GM12878 (cell line): ENCODE data around the gene RMND1. TPM values are rescaled to one million over a fixed set of nuclear protein-coding genes. Genes with fewer than 3 reads are reported as not detected.

ENCODE experiments used
- ASH2L ChIP-seq: fragments of 300-600, 200-600 bp; sonication (generic); IDR thresholded peaks from 2 replicates; pipeline ENCODE4 v1.6.1; 2017; ENCODE audit warnings: low read depth, mild to moderate bottlenecking, borderline replicate concordance
- BHLHE40 ChIP-seq, 2 experiments: fragments of 450-650 bp in 1 of 2; IDR thresholded peaks; 2 replicates each; pipeline ENCODE4 v1.6.1; 2011 to 2017; ENCODE audit warnings: low read depth in 2 of 2, borderline replicate concordance in 1 of 2, improper control_type of control experiment in 1 of 2, low read length in 1 of 2, mild to moderate bottlenecking in 1 of 2
- EP300 ChIP-seq, 2 experiments: fragments of 150-350 bp in 1 of 2; IDR thresholded peaks; 2 replicates each; pipeline ENCODE4 v1.6.1; 2011 to 2012; ENCODE audit warnings: low read depth in 2 of 2, low read length in 2 of 2, borderline replicate concordance in 1 of 2, improper control_type of control experiment in 1 of 2, inconsistent platforms in 1 of 2; ENCODE audit not compliant: control insufficient read depth in 1 of 2
- EZH2 ChIP-seq: IDR thresholded peaks from 2 replicates; pipeline ENCODE4 v1.6.1; 2012; ENCODE audit warnings: low read depth, mild to moderate bottlenecking, control low read depth, inconsistent platforms, low read length, borderline replicate concordance; ENCODE audit not compliant: control insufficient read depth
- MXI1 ChIP-seq: fragments of 150-350 bp; IDR thresholded peaks from 2 replicates; pipeline ENCODE4 v1.6.1; 2011; ENCODE audit warnings: low read depth, mild to moderate bottlenecking, inconsistent platforms, low read length, improper control_type of control experiment
- MYB ChIP-seq: fragments of 150-350 bp; IDR thresholded peaks from 2 replicates; pipeline ENCODE4 v1.6.1; 2014; ENCODE audit warnings: mild to moderate bottlenecking, low read depth, low read length, borderline replicate concordance
- NFIC ChIP-seq: IDR thresholded peaks from 2 replicates; pipeline ENCODE4 v1.6.1; 2012; ENCODE audit warnings: low read depth, mild to moderate bottlenecking, inconsistent platforms, low read length, moderate library complexity
- RAD21 ChIP-seq: IDR thresholded peaks from 2 replicates; pipeline ENCODE4 v1.6.1; 2011; ENCODE audit warnings: mild to moderate bottlenecking, low read depth, low read length, moderate library complexity; ENCODE audit not compliant: insufficient read depth
- SIN3A ChIP-seq: IDR thresholded peaks from 2 replicates; pipeline ENCODE4 v1.6.1; 2012; ENCODE audit warnings: low read depth, low read length, improper control_type of control experiment
- SMAD5 ChIP-seq: IDR thresholded peaks from 2 replicates; pipeline ENCODE4 v1.6.1; 2016; ENCODE audit warnings: antibody characterized with exemption, low read depth
- SPI1 ChIP-seq: IDR thresholded peaks from 2 replicates; pipeline ENCODE4 v1.6.1; 2011; ENCODE audit warnings: low read depth, mild to moderate bottlenecking, low read length, moderate library complexity, borderline replicate concordance; ENCODE audit not compliant: insufficient read depth
- YY1 ChIP-seq: IDR thresholded peaks from 2 replicates; pipeline ENCODE4 v1.6.1; 2011; ENCODE audit warnings: low read depth, mild to moderate bottlenecking, low read length
- polyA plus RNA-seq, 11 experiments: library from polyadenylated mRNA; depleted of rRNA in 4 of 11; unstranded in 6 of 11; stranded (reverse) in 5 of 11; fragments of >200 nt; fragmentation: Nextera tagmentation in 4 of 11; fragmentation: Illumina TruSeq in 1 of 11; extraction: Ambion mirVana in 4 of 11; extraction: Trizol in 1 of 11; gene quantifications; 1 replicate in 1 of 11; 2 replicates in 10 of 11; pipeline versions ENCODE4 v1.2.1 to v1.2.3, GENCODE V29; 2011 to 2016; ENCODE audit warnings: inconsistent platforms in 2 of 11, missing spikeins in 2 of 11, low read depth in 1 of 11
- total RNA-seq, 4 experiments: library from RNA; depleted of rRNA in 3 of 4; stranded (reverse); fragments of >200 nt in 3 of 4; fragmentation: Illumina TruSeq in 1 of 4; extraction: Trizol in 1 of 4; gene quantifications; 2 replicates each; pipeline versions ENCODE4 v1.2.1 to v1.2.3, GENCODE V29; 2013 to 2021
- TF ChIP-seq, protein P1 (sequence below): fragments of 450-650 bp; IDR thresholded peaks from 2 replicates; pipeline ENCODE4 v1.6.1; 2018; ENCODE audit warnings: mild to moderate bottlenecking, low read depth, moderate library complexity; ENCODE audit not compliant: partially characterized antibody
- TF ChIP-seq, protein P2 (sequence below), 3 experiments: IDR thresholded peaks in 2 of 3; conservative IDR thresholded peaks in 1 of 3; 2 replicates each; pipeline ENCODE4 v1.5.1; 2011; ENCODE audit warnings: low read depth in 3 of 3, low read length in 3 of 3, mild to moderate bottlenecking in 3 of 3, control low read depth in 2 of 3, moderate library complexity in 2 of 3, inconsistent platforms in 1 of 3, mixed read lengths in 1 of 3; ENCODE audit not compliant: control insufficient read depth in 2 of 3, insufficient read depth in 1 of 3; ENCODE audit errors: extremely low read depth in 1 of 3
- TF ChIP-seq, protein P3 (sequence below): IDR thresholded peaks from 2 replicates; pipeline ENCODE4 v1.6.1; 2011; ENCODE audit warnings: borderline replicate concordance, low read depth, mild to moderate bottlenecking, moderate library complexity, mixed read lengths, low read length; ENCODE audit not compliant: insufficient read depth; ENCODE audit errors: extremely low read length
- TF ChIP-seq, protein P4 (sequence below): fragments of 150-350 bp; IDR thresholded peaks from 2 replicates; pipeline ENCODE4 v1.6.1; 2016; ENCODE audit warnings: low read depth, low read length
- TF ChIP-seq, protein P5 (sequence below): IDR thresholded peaks from 2 replicates; pipeline ENCODE4 v1.6.1; 2011; ENCODE audit warnings: low read depth, mild to moderate bottlenecking, low read length, moderate library complexity, borderline replicate concordance; ENCODE audit errors: extremely low read depth

RMND1 gene
- total and polyA plus RNA-seq, 10 of the 15 experiments (the other 5 are each of a cell fraction or from before 2014, with no cell fraction given) = 15.9 to 34.5 (median 21.4) TPM

DNA sequence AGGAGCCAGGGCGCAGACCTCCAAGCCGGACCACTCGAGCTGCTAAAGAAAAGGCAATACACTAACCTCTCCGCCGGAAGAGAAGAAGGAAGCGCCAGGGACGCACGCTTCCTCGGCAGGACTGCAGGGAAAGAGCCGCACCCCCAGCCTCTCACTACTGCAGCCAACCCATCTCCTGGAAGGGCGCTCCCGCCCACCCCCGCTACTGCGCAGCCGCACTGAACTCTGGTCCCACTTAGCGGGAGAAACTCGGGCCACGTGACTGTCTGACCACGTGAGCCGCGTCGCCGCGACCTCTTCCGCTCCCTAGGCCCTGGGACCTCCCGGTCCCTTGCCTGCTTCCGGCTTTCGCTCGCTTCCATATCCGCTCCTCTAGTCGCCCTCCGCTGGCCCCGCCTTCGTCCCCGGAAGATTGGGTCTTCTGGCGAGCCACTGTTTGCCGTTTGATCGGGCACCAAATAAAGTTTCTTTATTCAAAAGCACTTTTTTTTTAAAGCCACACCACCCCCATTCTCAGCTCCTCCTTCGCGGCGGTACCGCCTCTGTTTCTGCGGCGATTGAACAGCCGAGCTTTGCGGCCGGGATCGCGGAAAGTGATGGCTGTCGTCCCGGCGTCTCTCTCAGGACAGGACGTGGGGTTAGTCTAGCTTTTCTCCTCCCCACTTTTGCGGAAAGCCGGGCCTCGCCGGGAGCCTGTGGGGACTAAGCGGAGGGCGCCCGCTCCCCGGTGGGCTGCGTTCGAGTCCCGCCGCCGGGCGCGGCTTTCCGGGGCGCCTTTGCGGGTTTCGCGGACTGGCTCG lies at the start of gene RMND1 (continued):
- TF ChIP-seq, protein P1, sequence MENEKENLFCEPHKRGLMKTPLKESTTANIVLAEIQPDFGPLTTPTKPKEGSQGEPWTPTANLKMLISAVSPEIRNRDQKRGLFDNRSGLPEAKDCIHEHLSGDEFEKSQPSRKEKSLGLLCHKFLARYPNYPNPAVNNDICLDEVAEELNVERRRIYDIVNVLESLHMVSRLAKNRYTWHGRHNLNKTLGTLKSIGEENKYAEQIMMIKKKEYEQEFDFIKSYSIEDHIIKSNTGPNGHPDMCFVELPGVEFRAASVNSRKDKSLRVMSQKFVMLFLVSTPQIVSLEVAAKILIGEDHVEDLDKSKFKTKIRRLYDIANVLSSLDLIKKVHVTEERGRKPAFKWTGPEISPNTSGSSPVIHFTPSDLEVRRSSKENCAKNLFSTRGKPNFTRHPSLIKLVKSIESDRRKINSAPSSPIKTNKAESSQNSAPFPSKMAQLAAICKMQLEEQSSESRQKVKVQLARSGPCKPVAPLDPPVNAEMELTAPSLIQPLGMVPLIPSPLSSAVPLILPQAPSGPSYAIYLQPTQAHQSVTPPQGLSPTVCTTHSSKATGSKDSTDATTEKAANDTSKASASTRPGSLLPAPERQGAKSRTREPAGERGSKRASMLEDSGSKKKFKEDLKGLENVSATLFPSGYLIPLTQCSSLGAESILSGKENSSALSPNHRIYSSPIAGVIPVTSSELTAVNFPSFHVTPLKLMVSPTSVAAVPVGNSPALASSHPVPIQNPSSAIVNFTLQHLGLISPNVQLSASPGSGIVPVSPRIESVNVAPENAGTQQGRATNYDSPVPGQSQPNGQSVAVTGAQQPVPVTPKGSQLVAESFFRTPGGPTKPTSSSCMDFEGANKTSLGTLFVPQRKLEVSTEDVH = peak; percentile 96
- TF ChIP-seq BHLHE40 (IDR thresholded peaks at IDR 0.05; ENCODE audit: borderline replicate concordance in 1 of 2, low read depth in 2 of 2, low read length in 1 of 2) (peak; percentile 75 to 93), ASH2L (peak; percentile 76; the same call in 1 of the 2 replicates), SIN3A (peak; percentile 68), NFIC (no peak; the same call in 1 of the 2 replicates), YY1 (peak; percentile 58), SMAD5 (no peak), MYB (peak; percentile 76; the same call in 1 of the 2 replicates), MXI1 (peak; percentile 67; the same call in 1 of the 2 replicates), SPI1 (peak; percentile 41; the same call in 1 of the 2 replicates), EP300 (IDR thresholded peaks at IDR 0.05; ENCODE audit: borderline replicate concordance in 1 of 2, control insufficient read depth in 1 of 2, low read depth in 2 of 2, low read length in 2 of 2) (peak in 1 of 2 experiments; percentile 33; a peak in 2 of 4 replicates), RAD21 (no peak), EZH2 (no peak)
- TF ChIP-seq, protein P2, sequence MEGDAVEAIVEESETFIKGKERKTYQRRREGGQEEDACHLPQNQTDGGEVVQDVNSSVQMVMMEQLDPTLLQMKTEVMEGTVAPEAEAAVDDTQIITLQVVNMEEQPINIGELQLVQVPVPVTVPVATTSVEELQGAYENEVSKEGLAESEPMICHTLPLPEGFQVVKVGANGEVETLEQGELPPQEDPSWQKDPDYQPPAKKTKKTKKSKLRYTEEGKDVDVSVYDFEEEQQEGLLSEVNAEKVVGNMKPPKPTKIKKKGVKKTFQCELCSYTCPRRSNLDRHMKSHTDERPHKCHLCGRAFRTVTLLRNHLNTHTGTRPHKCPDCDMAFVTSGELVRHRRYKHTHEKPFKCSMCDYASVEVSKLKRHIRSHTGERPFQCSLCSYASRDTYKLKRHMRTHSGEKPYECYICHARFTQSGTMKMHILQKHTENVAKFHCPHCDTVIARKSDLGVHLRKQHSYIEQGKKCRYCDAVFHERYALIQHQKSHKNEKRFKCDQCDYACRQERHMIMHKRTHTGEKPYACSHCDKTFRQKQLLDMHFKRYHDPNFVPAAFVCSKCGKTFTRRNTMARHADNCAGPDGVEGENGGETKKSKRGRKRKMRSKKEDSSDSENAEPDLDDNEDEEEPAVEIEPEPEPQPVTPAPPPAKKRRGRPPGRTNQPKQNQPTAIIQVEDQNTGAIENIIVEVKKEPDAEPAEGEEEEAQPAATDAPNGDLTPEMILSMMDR (IDR thresholded peaks at IDR 0.05 in 2 of 3, conservative IDR thresholded peaks at IDR 0.05 in 1 of 3; ENCODE audit: control insufficient read depth in 2 of 3, extremely low read depth in 1 of 3, insufficient read depth in 1 of 3, low read depth in 3 of 3, low read length in 3 of 3) = no peak
- TF ChIP-seq, protein P3, sequence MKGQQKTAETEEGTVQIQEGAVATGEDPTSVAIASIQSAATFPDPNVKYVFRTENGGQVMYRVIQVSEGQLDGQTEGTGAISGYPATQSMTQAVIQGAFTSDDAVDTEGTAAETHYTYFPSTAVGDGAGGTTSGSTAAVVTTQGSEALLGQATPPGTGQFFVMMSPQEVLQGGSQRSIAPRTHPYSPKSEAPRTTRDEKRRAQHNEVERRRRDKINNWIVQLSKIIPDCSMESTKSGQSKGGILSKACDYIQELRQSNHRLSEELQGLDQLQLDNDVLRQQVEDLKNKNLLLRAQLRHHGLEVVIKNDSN = peak; percentile 100
- TF ChIP-seq, protein P4, sequence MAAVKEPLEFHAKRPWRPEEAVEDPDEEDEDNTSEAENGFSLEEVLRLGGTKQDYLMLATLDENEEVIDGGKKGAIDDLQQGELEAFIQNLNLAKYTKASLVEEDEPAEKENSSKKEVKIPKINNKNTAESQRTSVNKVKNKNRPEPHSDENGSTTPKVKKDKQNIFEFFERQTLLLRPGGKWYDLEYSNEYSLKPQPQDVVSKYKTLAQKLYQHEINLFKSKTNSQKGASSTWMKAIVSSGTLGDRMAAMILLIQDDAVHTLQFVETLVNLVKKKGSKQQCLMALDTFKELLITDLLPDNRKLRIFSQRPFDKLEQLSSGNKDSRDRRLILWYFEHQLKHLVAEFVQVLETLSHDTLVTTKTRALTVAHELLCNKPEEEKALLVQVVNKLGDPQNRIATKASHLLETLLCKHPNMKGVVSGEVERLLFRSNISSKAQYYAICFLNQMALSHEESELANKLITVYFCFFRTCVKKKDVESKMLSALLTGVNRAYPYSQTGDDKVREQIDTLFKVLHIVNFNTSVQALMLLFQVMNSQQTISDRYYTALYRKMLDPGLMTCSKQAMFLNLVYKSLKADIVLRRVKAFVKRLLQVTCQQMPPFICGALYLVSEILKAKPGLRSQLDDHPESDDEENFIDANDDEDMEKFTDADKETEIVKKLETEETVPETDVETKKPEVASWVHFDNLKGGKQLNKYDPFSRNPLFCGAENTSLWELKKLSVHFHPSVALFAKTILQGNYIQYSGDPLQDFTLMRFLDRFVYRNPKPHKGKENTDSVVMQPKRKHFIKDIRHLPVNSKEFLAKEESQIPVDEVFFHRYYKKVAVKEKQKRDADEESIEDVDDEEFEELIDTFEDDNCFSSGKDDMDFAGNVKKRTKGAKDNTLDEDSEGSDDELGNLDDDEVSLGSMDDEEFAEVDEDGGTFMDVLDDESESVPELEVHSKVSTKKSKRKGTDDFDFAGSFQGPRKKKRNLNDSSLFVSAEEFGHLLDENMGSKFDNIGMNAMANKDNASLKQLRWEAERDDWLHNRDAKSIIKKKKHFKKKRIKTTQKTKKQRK = no peak
- TF ChIP-seq, protein P5, sequence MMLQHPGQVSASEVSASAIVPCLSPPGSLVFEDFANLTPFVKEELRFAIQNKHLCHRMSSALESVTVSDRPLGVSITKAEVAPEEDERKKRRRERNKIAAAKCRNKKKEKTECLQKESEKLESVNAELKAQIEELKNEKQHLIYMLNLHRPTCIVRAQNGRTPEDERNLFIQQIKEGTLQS = peak; percentile 99
